GM23338 (cell line): Measurements from ENCODE around the gene TTYH3. TPM values are rescaled to one million over a fixed set of nuclear protein-coding genes. Genes with fewer than 3 reads are reported as not detected.
"Not testable (repeated sequence)": the region's sequence is repeated elsewhere in the genome, so short reads cannot be mapped to it uniquely, and the experiment has no call there.

Source experiments
- ATAC-seq: fragments of 200-7000 bp; cut with Tn5 transposase; 3 replicates; pipeline ENCODE4 v1.9.1; 2020
- DNase-seq: peaks from one replicate; pipeline ENCODE4 v3.0.0-alpha.2; 2015; ENCODE audit warnings: low spot score
- H2AFZ ChIP-seq: fragments of 200-600 bp; sonication (generic); 2 replicates; pipeline ENCODE4 v1.8.0; 2016; ENCODE audit warnings: antibody characterized with exemption, mild to moderate bottlenecking, moderate library complexity
- H3F3A ChIP-seq: fragments of 200-600 bp; sonication (generic); replicated peaks from 2 replicates; pipeline ENCODE4 v1.8.0; 2017; ENCODE audit warnings: antibody characterized with exemption, mixed run types, low read depth
- H3K27ac ChIP-seq: fragments of 200-600 bp; sonication (generic); 2 replicates; pipeline ENCODE4 v1.6.1; 2016; ENCODE audit warnings: low read depth
- H3K27me3 ChIP-seq: fragments of 200-600 bp; sonication (generic); 2 replicates; pipeline ENCODE4 v1.8.0; 2016; ENCODE audit warnings: mild to moderate bottlenecking, mixed run types, moderate library complexity; ENCODE audit not compliant: insufficient read depth
- H3K36me3 ChIP-seq: fragments of 200-600 bp; sonication (generic); 2 replicates; pipeline ENCODE4 v1.8.0; 2016; ENCODE audit warnings: mild to moderate bottlenecking; ENCODE audit not compliant: insufficient read depth
- H3K4me1 ChIP-seq: fragments of 200-600 bp; sonication (generic); 2 replicates; pipeline ENCODE4 v1.8.0; 2016; ENCODE audit warnings: mild to moderate bottlenecking, moderate library complexity; ENCODE audit not compliant: insufficient read depth
- H3K4me2 ChIP-seq: fragments of 200-600 bp; sonication (generic); 2 replicates; pipeline ENCODE4 v1.7.1; 2017; ENCODE audit warnings: mixed run types
- H3K4me3 ChIP-seq: fragments of 200-600 bp; sonication (generic); 2 replicates; pipeline ENCODE4 v1.6.1; 2016; ENCODE audit warnings: mixed run types
- H3K79me2 ChIP-seq: fragments of 200-600 bp; sonication (generic); replicated peaks from 2 replicates; pipeline ENCODE4 v1.8.0; 2017; ENCODE audit warnings: mild to moderate bottlenecking; ENCODE audit not compliant: insufficient read depth
- H3K9me2 ChIP-seq: fragments of 200-600 bp; sonication (generic); 2 replicates; pipeline ENCODE4 v1.8.0; 2017; ENCODE audit not compliant: insufficient read depth
- H4K20me1 ChIP-seq: fragments of 200-600 bp; sonication (generic); replicated peaks from 2 replicates; pipeline ENCODE4 v1.8.0; 2017; ENCODE audit warnings: mild to moderate bottlenecking; ENCODE audit not compliant: insufficient read depth
- H3K27ac Mint-ChIP-seq: 2 replicates; pipeline ENCODE4 v1.8.0; 2020; ENCODE audit warnings: inconsistent platforms, mild to moderate bottlenecking, moderate library complexity, mixed read lengths
- H3K27me3 Mint-ChIP-seq: 3 replicates; pipeline ENCODE4 v1.8.0; 2022; ENCODE audit warnings: low read depth, mild to moderate bottlenecking, moderate library complexity, mixed read lengths, inconsistent platforms; ENCODE audit not compliant: insufficient read depth, poor library complexity
- H3K36me3 Mint-ChIP-seq: 3 replicates; pipeline ENCODE4 v1.8.0; 2021; ENCODE audit warnings: low read depth, mild to moderate bottlenecking, inconsistent platforms, moderate library complexity, mixed read lengths
- H3K4me1 Mint-ChIP-seq: 3 replicates; pipeline ENCODE4 v1.8.0; 2020; ENCODE audit warnings: mild to moderate bottlenecking, inconsistent platforms, mixed read lengths
- H3K4me3 Mint-ChIP-seq: 3 replicates; pipeline ENCODE4 v1.8.0; 2021; ENCODE audit warnings: moderate library complexity, mild to moderate bottlenecking, inconsistent platforms, mixed read lengths
- H3K9me3 Mint-ChIP-seq: 3 replicates; pipeline ENCODE4 v1.8.0; 2020; ENCODE audit warnings: moderate library complexity, mild to moderate bottlenecking, inconsistent platforms, mixed read lengths
- CREB1 ChIP-seq: fragments of 250-450 bp; sonication (Bioruptor Pico); IDR thresholded peaks from 2 replicates; pipeline ENCODE4 v1.5.0; 2020; ENCODE audit warnings: low read depth, mild to moderate bottlenecking, moderate library complexity
- EZH2 ChIP-seq: fragments of 200-600 bp; sonication (generic); IDR thresholded peaks from one replicate; pipeline ENCODE4 v1.8.0; 2017; ENCODE audit warnings: antibody characterized with exemption, mild to moderate bottlenecking, low read depth; ENCODE audit not compliant: unreplicated experiment
- EZH2phosphoT487 ChIP-seq: fragments of 200-600 bp; sonication (generic); IDR thresholded peaks from one replicate; pipeline ENCODE4 v1.8.1; 2018; ENCODE audit warnings: antibody characterized with exemption; ENCODE audit not compliant: unreplicated experiment
- JUNB ChIP-seq: IDR thresholded peaks from one replicate; pipeline ENCODE4 v1.6.1; 2016; ENCODE audit warnings: antibody characterized with exemption; ENCODE audit not compliant: unreplicated experiment
- NANOG ChIP-seq: IDR thresholded peaks from 2 replicates; pipeline ENCODE4 v1.6.1; 2016; ENCODE audit warnings: antibody characterized with exemption, borderline replicate concordance
- STAT1 ChIP-seq: IDR thresholded peaks from one replicate; pipeline ENCODE4 v1.6.1; 2016; ENCODE audit warnings: antibody characterized with exemption; ENCODE audit not compliant: unreplicated experiment
- ZNF114 ChIP-seq: fragments of 250-450 bp; sonication (Bioruptor Pico); IDR thresholded peaks from 2 replicates; pipeline ENCODE4 v1.5.0; 2020; ENCODE audit warnings: mild to moderate bottlenecking, moderate library complexity
- ZNF331 ChIP-seq: fragments of 250-450 bp; sonication (Bioruptor Pico); IDR thresholded peaks from 2 replicates; pipeline ENCODE4 v1.5.0; 2020; ENCODE audit warnings: low read depth, mild to moderate bottlenecking, moderate library complexity
- polyA plus RNA-seq: library from polyadenylated mRNA; unstranded; fragments of >200 nt; fragmentation: Nextera tagmentation; extraction: Ambion mirVana; gene quantifications from 2 replicates; pipeline ENCODE4 v1.2.1, GENCODE V29; 2016
- total RNA-seq: library from RNA; depleted of rRNA; stranded (reverse); fragments of >200 nt; shearing (Covaris generic); gene quantifications from 2 replicates; pipeline ENCODE4 v1.2.3, GENCODE V29; 2014
- TF ChIP-seq, protein P1 (sequence below): IDR thresholded peaks from one replicate; pipeline ENCODE4 v1.6.1; 2018; ENCODE audit warnings: antibody characterized with exemption; ENCODE audit not compliant: unreplicated experiment
- TF ChIP-seq, protein P2 (sequence below): IDR thresholded peaks from 2 replicates; pipeline ENCODE4 v1.6.1; 2016; ENCODE audit warnings: antibody characterized with exemption
- TF ChIP-seq, protein P3 (sequence below), 2 experiments: fragments of 200-600 bp in 1 of 2; sonication (generic) in 1 of 2; conservative IDR thresholded peaks; 2 replicates each; pipeline versions ENCODE4 v1.5.1 to v1.6.1; 2016 to 2017; ENCODE audit warnings: antibody characterized with exemption in 2 of 2, low read depth in 2 of 2, mild to moderate bottlenecking in 2 of 2, moderate library complexity in 1 of 2

The TTYH3 gene
- total and polyA plus RNA-seq, 2 experiments from 2014 or later: 59.6 to 126 TPM

DNA sequence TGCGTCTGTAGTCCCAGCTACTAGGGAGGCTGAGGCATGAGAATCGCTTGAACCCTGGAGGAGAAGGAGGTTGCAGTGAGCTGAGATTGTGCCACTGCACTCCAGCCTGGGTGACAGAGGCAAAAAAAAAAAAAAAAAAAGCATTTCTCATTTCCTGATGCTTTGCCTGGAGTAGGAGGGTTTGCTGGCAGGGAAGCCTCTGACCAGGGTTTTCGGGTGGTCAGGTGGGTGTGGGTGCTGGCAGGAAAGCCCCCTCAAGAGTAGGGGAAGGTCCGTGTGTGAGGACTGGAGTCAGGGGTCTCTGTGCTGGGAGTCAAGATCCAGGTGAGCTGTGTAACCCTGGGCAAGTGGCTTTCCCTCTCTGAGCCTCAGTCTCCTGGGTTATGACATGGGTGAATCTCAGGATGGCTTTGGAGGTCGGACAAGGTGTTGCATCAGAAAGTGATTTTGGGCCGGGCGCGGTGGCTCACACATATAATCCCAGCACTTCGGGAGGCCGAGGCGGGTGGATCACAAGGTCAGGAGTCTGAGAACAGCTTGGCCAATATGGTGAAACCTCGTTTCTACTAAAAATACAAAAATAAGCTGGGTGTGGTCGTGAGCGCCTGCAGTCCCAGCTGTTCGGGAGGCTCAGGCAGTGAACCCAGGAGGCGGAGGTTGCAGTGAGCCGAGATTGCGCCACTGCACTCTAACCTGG is 59.4 kb downstream of the TTYH3 start (continued):
- TF ChIP-seq, protein P1, sequence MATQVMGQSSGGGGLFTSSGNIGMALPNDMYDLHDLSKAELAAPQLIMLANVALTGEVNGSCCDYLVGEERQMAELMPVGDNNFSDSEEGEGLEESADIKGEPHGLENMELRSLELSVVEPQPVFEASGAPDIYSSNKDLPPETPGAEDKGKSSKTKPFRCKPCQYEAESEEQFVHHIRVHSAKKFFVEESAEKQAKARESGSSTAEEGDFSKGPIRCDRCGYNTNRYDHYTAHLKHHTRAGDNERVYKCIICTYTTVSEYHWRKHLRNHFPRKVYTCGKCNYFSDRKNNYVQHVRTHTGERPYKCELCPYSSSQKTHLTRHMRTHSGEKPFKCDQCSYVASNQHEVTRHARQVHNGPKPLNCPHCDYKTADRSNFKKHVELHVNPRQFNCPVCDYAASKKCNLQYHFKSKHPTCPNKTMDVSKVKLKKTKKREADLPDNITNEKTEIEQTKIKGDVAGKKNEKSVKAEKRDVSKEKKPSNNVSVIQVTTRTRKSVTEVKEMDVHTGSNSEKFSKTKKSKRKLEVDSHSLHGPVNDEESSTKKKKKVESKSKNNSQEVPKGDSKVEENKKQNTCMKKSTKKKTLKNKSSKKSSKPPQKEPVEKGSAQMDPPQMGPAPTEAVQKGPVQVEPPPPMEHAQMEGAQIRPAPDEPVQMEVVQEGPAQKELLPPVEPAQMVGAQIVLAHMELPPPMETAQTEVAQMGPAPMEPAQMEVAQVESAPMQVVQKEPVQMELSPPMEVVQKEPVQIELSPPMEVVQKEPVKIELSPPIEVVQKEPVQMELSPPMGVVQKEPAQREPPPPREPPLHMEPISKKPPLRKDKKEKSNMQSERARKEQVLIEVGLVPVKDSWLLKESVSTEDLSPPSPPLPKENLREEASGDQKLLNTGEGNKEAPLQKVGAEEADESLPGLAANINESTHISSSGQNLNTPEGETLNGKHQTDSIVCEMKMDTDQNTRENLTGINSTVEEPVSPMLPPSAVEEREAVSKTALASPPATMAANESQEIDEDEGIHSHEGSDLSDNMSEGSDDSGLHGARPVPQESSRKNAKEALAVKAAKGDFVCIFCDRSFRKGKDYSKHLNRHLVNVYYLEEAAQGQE: no peak
- no peak for TF ChIP-seq NANOG
- TF ChIP-seq, protein P2, sequence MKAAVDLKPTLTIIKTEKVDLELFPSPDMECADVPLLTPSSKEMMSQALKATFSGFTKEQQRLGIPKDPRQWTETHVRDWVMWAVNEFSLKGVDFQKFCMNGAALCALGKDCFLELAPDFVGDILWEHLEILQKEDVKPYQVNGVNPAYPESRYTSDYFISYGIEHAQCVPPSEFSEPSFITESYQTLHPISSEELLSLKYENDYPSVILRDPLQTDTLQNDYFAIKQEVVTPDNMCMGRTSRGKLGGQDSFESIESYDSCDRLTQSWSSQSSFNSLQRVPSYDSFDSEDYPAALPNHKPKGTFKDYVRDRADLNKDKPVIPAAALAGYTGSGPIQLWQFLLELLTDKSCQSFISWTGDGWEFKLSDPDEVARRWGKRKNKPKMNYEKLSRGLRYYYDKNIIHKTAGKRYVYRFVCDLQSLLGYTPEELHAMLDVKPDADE: no peak
- TF ChIP-seq ZNF331: no peak
- no peak for TF ChIP-seq CREB1 (CRISPR knock-in tag)
- TF ChIP-seq, protein P3, sequence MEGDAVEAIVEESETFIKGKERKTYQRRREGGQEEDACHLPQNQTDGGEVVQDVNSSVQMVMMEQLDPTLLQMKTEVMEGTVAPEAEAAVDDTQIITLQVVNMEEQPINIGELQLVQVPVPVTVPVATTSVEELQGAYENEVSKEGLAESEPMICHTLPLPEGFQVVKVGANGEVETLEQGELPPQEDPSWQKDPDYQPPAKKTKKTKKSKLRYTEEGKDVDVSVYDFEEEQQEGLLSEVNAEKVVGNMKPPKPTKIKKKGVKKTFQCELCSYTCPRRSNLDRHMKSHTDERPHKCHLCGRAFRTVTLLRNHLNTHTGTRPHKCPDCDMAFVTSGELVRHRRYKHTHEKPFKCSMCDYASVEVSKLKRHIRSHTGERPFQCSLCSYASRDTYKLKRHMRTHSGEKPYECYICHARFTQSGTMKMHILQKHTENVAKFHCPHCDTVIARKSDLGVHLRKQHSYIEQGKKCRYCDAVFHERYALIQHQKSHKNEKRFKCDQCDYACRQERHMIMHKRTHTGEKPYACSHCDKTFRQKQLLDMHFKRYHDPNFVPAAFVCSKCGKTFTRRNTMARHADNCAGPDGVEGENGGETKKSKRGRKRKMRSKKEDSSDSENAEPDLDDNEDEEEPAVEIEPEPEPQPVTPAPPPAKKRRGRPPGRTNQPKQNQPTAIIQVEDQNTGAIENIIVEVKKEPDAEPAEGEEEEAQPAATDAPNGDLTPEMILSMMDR (conservative IDR thresholded peaks at IDR 0.05; ENCODE audit: low read depth in 2 of 2): no peak
- TF ChIP-seq EZH2: no peak
- TF ChIP-seq JUNB: no peak
- TF ChIP-seq STAT1: no peak
- TF ChIP-seq ZNF114: no peak
- TF ChIP-seq EZH2phosphoT487: no peak

DNA sequence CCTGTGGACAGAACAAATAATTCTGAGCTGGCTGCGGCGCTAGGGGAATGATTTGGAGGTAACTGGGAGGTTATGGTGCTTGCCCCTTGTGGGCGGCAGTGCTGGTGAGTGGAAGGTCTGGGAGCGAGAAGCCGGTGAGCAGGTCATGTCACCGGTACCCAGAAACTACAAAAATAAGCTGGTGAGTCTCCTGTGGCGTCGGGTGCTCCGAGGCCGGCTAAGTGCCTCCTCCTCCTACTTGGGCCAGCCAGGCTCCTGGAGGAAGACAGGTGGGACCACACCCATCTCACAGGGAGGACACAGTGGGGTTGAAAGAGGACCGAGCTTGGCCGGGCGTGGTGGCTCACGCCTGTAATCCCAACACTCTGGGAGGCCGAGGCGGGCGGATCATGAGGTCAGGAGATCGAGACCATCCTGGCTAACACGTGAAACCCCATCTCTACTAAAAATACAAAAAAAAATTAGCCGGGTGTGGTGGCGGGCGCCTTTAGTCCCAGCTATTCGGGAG is 60.2 kb downstream of the TTYH3 start:
- H3K9me2 ChIP-seq, H3K27ac Mint-ChIP-seq, ATAC-seq, H3F3A ChIP-seq, H3K9me3 Mint-ChIP-seq, H2AFZ ChIP-seq, H3K4me1 ChIP-seq, H3K4me3 ChIP-seq, H3K36me3 Mint-ChIP-seq, H3K27ac ChIP-seq, H3K4me2 ChIP-seq, H4K20me1 ChIP-seq, H3K79me2 ChIP-seq, DNase-seq, H3K36me3 ChIP-seq, H3K4me3 Mint-ChIP-seq: not testable (repeated sequence)
- Mint-ChIP-seq H3K27me3 (peaks cover 26% of the 10 kb centered on the region), H3K4me1 (peaks cover 13% of the 10 kb centered on the region)
- H3K27me3 ChIP-seq: peaks cover 24% of the 10 kb centered on the region
